Measurements from ENCODE around the gene CFAP299.

DNA sequence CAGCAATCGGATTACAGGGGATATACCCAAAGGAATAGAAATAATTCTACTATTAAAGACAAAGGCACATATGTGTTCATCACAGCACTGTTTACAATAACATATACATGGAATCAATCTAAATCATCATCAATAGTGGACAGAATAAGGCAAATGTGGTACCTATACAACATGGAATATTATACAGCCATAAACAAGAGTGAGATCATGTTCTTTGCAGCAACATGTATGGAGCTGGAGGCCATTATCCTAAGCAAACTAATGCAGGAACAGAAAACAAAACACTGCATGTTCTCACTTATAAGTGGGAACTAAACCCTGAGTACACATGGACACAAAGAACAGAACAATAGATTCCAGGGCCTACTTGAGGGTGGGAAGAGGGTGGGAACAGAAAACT lies 163.2 kb downstream of the CFAP299 start:
- no peak for TF ChIP-seq SP1 (IDR thresholded peaks at IDR 0.05; ENCODE audit: low read depth, low read length)
- TF ChIP-seq, protein P1, sequence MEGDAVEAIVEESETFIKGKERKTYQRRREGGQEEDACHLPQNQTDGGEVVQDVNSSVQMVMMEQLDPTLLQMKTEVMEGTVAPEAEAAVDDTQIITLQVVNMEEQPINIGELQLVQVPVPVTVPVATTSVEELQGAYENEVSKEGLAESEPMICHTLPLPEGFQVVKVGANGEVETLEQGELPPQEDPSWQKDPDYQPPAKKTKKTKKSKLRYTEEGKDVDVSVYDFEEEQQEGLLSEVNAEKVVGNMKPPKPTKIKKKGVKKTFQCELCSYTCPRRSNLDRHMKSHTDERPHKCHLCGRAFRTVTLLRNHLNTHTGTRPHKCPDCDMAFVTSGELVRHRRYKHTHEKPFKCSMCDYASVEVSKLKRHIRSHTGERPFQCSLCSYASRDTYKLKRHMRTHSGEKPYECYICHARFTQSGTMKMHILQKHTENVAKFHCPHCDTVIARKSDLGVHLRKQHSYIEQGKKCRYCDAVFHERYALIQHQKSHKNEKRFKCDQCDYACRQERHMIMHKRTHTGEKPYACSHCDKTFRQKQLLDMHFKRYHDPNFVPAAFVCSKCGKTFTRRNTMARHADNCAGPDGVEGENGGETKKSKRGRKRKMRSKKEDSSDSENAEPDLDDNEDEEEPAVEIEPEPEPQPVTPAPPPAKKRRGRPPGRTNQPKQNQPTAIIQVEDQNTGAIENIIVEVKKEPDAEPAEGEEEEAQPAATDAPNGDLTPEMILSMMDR (IDR thresholded peaks at IDR 0.05; ENCODE audit: control extremely low read depth in 1 of 3, insufficient read depth in 1 of 3, low read depth in 1 of 3, low read length in 3 of 3), result no peak
